NT2/D1 (cell line): ENCODE measurements around the gene KCNT1.

Experiments
- DNase-seq: peaks from one replicate; pipeline ENCODE4 v3.0.0-alpha.2; 2011; ENCODE audit warnings: low read depth, low spot score
- H3K27me3 ChIP-seq: 2 replicates; pipeline ENCODE4 v1.6.0; 2011; ENCODE audit warnings: mild to moderate bottlenecking; ENCODE audit not compliant: insufficient read length, insufficient read depth
- H3K36me3 ChIP-seq: 2 replicates; pipeline ENCODE4 v1.6.1; 2011; ENCODE audit warnings: mild to moderate bottlenecking, low read length, mixed read lengths; ENCODE audit not compliant: insufficient read depth, insufficient read length
- H3K4me1 ChIP-seq: 2 replicates; pipeline ENCODE4 v1.5.1; 2011; ENCODE audit not compliant: insufficient read depth, insufficient read length
- H3K4me3 ChIP-seq: 2 replicates; pipeline ENCODE4 v1.5.1; 2011; ENCODE audit warnings: low read depth; ENCODE audit not compliant: insufficient read length
- H3K9ac ChIP-seq: 2 replicates; pipeline ENCODE4 v1.6.0; 2011; ENCODE audit warnings: low read depth; ENCODE audit not compliant: insufficient read length
- H3K9me3 ChIP-seq: 2 replicates; pipeline ENCODE4 v1.5.1; 2011; ENCODE audit warnings: mild to moderate bottlenecking, low read length; ENCODE audit not compliant: insufficient read depth
- SUZ12 ChIP-seq: IDR thresholded peaks from 2 replicates; pipeline ENCODE4 v1.6.1; 2011; ENCODE audit not compliant: insufficient read length, insufficient read depth; ENCODE audit errors: extremely low read depth
- YY1 ChIP-seq: IDR thresholded peaks from 2 replicates; pipeline ENCODE4 v1.6.1; 2011; ENCODE audit not compliant: insufficient read length, insufficient read depth
- ZNF274 ChIP-seq: IDR thresholded peaks from 2 replicates; pipeline ENCODE4 v1.6.1; 2011; ENCODE audit warnings: mild to moderate bottlenecking, low read depth, low read length

Gene KCNT1

GRCh38 chr9:135815830-135816650 is 114.1 kb downstream of the KCNT1 start:
- Histone ChIP-seq H3K36me3 (peaks cover 96% of the 10 kb centered on the region), H3K4me3 (no peak overlapping the region), H3K4me1 (peaks cover 3% of the 10 kb centered on the region), H3K27me3 (no peaks in the 10 kb centered on the region), H3K9ac (no peak overlapping the region), H3K9me3 (no peaks in the 10 kb centered on the region)
- DNase-seq, result no peak
- no peak for TF ChIP-seq SUZ12
- TF ChIP-seq YY1, result no peak
- TF ChIP-seq ZNF274, result no peak

DNA sequence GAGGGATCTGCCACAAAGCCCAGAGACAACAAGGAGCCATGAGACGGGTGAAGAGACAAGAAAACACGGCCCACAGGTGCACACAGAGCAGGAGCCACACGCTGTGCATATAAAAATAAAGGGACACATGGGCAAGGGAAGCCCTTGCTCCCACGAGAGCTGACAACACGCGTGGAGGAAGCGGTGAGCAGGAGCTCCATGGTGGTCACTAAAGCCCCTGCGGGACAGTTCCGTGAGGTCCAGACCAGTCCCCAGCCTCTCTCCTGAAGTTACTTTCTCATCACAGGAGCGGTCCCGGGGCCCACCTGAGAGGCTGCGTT is 114.6 kb downstream of the KCNT1 start:
- Histone ChIP-seq H3K9ac (no peak overlapping the region), H3K36me3 (peaks cover 96% of the 10 kb centered on the region), H3K4me3 (no peak overlapping the region), H3K27me3 (no peaks in the 10 kb centered on the region), H3K9me3 (no peaks in the 10 kb centered on the region), H3K4me1 (peaks cover 3% of the 10 kb centered on the region)
- no peak for DNase-seq
- TF ChIP-seq SUZ12, result no peak
- no peak for TF ChIP-seq ZNF274
- TF ChIP-seq YY1, result no peak

DNA sequence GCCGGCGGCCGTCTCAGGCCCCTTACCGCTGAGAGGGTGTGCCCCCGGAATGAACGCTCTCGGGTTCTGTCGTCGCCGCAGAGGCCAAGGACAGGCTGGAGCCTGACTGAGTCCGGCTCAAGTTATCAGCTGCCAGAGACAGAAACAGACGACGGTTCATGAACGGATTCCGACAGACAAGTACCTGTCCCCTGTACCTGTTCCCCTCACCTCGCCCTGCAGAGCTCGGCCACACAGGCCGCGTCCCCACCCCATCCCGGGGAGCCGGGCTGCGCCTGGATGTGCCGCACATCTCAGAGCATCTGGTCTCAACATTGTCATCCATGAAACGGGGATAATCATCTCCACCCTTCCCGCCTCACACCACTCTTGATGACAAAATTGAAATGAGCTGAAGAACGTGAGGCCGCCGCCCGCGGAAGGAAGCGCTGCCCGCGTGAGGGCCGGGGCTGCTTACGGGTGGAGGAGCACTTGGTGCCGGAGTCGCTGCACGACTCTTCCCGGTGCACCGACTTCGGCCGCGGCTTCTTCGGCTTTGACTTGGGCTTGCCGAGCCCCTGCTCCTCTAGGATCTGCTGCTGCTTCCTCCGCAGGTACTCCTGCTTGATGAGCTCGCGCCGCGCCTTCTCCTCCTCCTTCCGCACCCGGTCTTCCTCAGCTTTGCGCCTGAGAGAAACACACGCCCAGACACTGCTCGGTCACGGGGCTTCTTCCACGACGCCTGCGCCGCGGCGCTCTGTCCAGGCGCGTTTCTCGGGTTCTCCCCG is 116.1 kb downstream of the KCNT1 start:
- no peaks in the 10 kb centered on the region for H3K9me3 ChIP-seq
- H3K4me3 ChIP-seq, result no peak overlapping the region
- no peak overlapping the region for H3K9ac ChIP-seq
- H3K36me3 ChIP-seq, result peaks cover 96% of the 10 kb centered on the region
- peaks cover 3% of the 10 kb centered on the region for H3K4me1 ChIP-seq
- no peak for TF ChIP-seq ZNF274
- no peak for TF ChIP-seq YY1
- TF ChIP-seq SUZ12, result no peak
- H3K27me3 ChIP-seq, result no peaks in the 10 kb centered on the region
- no peak for DNase-seq

GRCh38 chr9:135818718-135819475 is 116.9 kb downstream of the KCNT1 start:
- H3K4me3 ChIP-seq, result no peak overlapping the region

GRCh38 chr9:135819905-135820304 is 117.9 kb downstream of the KCNT1 start:
- H3K27me3 ChIP-seq, result no peaks in the 10 kb centered on the region
- DNase-seq, result peak; percentile 20
- TF ChIP-seq ZNF274 (no peak), SUZ12 (no peak), YY1 (no peak)
- H3K4me1 ChIP-seq, result peaks cover 3% of the 10 kb centered on the region
- H3K36me3 ChIP-seq, result peaks cover 92% of the 10 kb centered on the region
- no peak overlapping the region for H3K9ac ChIP-seq
- no peak overlapping the region for H3K4me3 ChIP-seq
- H3K9me3 ChIP-seq, result no peaks in the 10 kb centered on the region

More at GRCh38 chr9:135818718-135819475, 116.9 kb downstream of the KCNT1 start:
- no peak overlapping the region for H3K9ac ChIP-seq
- no peak for TF ChIP-seq ZNF274
- TF ChIP-seq SUZ12, result no peak
- TF ChIP-seq YY1, result no peak
- H3K27me3 ChIP-seq, result no peaks in the 10 kb centered on the region
- peaks cover 3% of the 10 kb centered on the region for H3K4me1 ChIP-seq
- no peaks in the 10 kb centered on the region for H3K9me3 ChIP-seq
- peaks cover 96% of the 10 kb centered on the region for H3K36me3 ChIP-seq
- no peak for DNase-seq

- H3K9ac ChIP-seq, result no peak overlapping the region
- peaks cover 90% of the 10 kb centered on the region for H3K36me3 ChIP-seq
- H3K4me3 ChIP-seq, result no peak overlapping the region
- no peaks in the 10 kb centered on the region for H3K9me3 ChIP-seq
- H3K4me1 ChIP-seq, result peaks cover 3% of the 10 kb centered on the region
- no peak for TF ChIP-seq YY1
- TF ChIP-seq SUZ12, result no peak
- TF ChIP-seq ZNF274, result no peak
- no peaks in the 10 kb centered on the region for H3K27me3 ChIP-seq
- DNase-seq, result no peak
These were observed 118.7 kb downstream of the KCNT1 start for GRCh38 chr9:135820661-135821060.

DNA sequence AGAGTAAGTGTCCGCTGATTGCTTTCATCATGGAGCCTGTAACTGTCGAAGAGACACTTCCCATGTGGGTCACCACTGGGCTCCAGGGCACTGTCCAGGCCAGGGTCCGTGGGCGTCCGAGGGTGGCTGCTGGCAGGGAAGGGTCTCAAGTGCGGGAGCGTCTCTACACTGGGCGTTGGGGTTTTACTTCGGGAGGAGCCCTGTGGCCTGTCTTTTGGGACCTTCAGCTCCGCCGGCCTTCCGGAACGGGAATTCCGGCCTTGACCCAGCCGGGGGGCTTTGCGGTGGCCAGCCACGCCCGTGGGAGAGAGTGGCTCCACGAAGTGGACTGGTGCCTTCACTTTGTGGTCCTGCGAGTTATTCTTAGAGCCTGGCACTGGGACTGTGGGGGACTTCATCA is 119.1 kb downstream of the KCNT1 start:
- no peak for DNase-seq
- peaks cover 90% of the 10 kb centered on the region for H3K36me3 ChIP-seq
- no peaks in the 10 kb centered on the region for H3K9me3 ChIP-seq
- H3K27me3 ChIP-seq, result no peaks in the 10 kb centered on the region
- peaks cover 3% of the 10 kb centered on the region for H3K4me1 ChIP-seq
- H3K4me3 ChIP-seq, result no peak overlapping the region
- H3K9ac ChIP-seq, result no peak overlapping the region
- no peak for TF ChIP-seq SUZ12
- TF ChIP-seq YY1, result no peak
- no peak for TF ChIP-seq ZNF274
